GM19025 (cell line): ENCODE data around the gene ANKS1B.

Source experiments
- ATAC-seq: cut with Tn5 transposase; IDR thresholded peaks from one replicate; pipeline ENCODE4 v1.9.1; 2021; ENCODE audit warnings: mild to moderate bottlenecking, low read depth, moderate library complexity; ENCODE audit not compliant: unreplicated experiment

ANKS1B gene

DNA sequence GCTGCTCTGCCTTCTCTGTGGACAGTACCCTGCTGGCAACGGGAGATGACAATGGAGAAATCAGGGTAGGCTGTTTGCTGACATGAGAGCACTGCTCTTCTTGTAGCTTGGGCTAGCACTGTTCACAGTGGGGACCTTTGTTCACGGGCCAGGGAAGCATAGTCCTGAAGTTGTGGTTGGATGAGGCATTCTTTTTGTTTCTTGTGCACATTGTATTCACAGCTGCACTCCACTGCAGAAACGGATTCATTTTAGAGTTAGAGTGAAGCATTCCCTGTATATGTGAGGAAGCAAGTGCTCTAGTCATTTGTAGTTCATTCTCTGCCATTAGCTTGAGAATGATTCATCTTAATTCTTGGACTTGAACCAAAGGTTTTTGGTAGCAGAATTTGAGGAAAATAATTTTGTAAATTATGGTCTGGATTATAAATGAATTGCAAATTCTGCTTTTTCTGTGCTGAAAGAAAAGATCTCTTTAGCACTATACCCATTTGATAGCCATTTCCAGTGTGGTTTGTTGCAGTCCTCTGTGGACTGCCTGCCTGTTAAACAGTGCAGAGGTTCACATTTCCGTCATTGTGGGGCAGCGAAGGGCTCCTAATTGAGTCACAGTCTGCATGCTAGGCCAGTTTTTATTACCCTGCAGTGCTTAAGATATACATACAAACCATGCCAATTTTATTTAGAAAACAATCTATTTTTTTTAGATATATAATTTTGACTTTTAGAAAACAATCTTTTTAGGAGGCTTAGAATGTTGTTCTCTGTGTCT, 1259.1 kb downstream of the ANKS1B start:
- no peak for ATAC-seq

DNA sequence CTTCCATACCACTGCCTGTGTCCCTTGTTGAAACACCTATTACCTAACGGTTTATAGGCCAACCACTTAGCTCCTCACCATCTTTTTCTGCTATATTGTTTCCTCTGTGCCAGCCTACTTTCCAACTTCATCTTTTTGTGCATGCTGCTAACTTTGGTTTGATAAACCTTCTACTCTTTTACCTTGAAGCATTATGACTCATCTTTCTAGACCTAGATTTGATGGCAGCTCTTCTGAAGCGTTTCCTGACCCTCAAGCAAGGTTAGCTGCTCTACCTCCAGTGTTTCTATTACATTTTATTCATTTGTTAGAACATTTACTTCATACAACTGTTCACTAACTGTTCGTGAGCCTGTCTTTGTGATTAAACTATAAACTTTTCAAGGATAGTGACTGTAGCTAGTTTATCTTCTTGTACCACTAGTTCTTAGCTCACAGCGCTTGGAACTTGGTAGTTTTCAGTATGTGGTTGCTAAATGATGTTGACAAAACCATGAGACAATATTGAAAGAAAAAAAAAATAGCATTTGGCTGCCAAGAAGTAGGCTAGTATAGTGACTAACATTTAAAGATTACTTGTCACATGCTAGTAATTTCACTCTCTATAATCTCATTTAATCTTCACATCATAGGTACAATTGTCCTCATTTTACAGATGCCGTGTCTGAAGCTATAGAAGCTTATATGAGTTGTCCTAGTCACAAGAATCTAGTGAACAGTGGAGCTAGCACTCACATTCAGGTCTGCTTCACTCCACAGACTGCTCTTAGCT, 1260.2 kb downstream of the ANKS1B start:
- ATAC-seq = no peak

DNA sequence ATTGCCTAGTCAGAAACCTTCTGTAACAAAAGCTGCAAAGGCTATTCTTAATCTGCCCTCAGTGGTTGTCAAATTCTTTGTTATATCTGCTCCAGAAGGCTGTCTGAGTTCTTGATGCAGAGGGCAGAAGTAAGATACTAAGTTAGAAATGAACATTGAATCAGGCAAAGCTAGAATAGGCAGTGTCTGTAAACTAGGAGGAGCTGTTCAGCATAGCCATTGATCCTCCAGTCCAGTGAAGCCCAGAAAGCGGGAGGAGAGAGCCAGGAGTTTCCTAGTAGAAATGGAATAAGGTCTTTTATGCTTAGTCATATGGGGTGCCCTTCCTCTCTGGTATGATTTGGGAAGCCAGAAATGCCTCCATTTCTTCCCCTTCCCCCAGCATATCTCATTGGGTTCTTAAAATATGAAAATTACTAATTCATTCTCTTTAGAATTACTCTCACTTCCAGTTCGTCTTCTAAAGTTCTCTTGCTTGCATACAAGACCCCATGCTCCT, 1263.5 kb downstream of the ANKS1B start:
- no peak for ATAC-seq

DNA sequence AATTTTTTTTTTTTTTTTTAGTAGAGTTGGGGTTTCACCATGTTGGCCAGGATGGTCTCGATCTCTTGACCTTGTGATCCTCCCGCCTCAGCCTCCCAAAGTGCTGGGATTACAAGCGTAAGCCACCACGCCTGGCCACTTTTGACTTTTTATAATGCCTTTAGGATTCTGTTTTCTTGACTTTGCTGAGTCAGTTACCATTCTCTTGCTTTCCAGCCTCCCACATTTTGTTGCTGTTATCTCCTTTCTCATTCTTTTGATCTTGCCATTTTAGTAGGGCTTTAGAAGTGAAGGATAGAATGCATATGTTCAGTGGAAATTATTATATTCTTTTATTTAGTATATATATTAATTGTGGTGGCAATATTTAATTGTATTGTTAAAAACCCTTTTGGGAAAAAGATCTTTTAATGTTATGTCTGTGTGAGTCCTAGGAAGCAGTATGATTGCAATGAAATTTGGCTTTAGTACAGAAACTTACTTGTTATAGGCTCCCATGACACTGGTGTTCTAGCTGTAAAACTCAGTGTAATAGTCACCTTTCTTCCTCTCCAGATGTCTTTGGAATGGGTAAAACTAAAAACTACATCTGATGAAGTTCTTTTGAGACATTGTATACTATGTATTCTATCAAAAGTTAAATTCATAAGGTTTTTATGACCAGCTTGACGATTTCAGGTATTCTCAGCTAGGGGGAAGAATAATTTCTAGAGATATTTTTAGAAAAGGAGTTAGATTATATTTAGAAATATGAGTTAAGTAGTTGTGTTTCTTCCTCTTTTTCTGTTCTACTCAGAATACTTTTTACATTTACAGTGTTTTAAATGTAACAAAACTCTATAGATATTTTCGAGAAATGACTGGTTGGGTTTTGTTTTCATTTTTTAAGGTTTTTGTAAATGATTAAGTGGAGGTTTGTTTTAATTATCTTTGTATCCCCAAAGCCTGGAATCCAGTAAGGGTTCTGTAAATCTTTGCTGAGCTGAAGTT, 1264.9 kb downstream of the ANKS1B start:
- no peak for ATAC-seq

DNA sequence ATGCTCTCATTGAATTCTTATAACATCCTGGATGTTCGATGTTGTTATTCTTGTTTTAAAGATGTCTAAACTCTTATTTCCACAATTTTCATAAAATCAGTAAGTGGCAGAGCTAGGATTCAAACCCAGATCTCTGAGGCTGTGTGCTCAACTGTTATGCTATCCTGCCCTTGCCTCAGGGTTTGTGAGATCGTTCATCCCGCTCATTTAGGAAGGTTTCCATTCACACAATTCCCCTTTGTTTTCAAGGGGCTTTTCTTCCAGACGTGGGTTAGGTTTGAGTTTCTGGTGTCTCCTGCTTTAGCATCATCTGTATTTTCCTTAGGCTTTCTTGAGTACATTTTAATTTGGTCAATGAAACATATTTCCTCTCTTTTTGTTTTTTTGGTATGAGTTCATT, 1270.3 kb downstream of the ANKS1B start:
- no peak for ATAC-seq

DNA sequence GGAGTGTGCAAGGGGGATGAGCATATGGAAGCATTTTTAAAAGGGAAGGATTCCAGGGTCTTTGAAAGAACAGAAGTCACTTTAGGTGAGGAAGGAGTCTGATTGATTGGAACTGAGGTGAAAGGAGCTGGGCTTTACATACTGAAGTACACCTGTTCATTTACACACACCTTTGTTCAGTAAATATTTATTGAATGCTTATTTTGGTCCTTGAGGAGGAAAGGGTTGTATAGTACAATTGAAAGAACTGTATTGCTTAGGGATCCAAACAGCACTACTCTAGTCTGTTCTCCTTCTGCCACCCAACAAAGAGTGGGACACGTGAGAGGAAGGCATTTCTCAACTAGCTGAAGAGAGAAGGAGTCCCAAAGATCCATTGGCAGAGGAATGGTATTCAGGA, 1275.7 kb downstream of the ANKS1B start:
- ATAC-seq = no peak

DNA sequence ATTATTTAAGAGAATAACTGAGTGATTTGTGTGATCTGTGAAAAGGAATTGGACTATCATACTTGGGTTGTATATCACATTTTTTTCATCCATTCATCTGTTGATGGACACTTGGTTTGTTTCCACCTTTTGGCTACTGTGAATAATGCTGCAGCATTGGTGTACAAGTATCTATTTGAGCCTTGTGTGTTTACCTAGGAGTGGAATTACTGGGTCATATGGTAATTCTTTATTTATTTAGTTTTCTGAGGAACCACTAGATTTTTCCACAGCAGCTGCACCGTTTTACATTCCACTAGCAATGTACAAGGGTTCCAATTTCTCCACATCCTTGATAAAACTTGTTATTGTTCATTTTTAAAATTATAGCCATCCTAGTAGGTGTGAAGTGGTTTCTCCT, 1283.6 kb downstream of the ANKS1B start:
- ATAC-seq = no peak

DNA sequence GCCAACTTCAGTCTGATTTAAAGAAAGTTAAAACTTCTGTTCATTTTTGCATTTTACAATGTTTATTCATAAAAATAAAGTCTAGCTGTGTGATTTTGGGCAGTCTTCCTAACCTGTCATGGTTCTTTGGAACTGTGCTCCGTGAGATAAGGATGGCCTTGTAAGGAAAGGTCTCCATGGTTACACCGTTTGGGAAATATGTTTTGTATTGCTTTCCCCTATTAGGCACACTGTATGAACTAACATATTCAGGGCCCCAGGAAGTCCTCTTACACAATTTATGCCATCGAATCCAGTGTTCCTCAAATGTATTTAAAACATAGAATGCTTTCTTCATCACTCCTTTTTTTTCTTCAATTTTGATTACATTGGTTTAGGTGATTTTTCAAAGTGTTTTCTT, 1285.2 kb downstream of the ANKS1B start:
- no peak for ATAC-seq

DNA sequence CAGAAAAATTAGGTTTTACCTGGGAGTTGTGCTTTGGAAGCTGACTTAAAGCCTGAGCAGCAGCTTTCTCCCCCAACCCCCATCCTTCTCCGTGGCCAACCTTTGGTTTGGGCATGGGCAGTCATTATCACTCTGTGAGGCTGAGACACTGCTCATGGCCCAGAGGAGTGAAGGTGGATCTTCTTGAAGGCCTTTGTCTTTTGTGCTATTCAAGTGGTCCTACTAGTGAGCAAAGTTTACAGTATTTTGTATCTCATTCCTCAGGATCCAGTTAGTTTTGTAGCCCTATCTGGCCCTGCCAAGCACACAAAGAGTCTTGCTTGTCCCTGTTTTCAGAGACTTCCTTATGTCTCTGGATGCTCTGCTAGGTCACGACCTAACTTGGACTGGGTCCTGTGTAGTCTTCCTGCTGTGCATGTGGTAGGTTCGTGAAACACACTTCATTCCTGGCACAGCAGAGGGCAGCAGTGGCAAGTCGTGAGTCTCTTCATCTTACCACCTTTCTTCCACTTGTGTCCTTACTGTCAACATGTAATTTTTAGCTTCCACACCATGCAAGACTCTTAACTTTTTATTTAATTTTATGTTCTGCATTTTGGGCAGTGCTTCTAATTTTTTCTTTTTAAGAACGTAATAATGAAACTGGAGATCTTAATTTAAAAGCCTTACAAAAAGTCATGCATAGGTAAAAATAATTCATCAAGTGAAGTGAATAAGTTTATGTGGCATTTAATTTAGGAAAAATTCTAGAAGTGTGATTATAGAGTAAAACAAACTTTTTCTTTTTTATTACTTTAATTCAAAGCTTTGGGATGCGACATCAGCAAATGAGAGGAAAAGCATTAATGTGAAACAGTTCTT, 1285.9 kb downstream of the ANKS1B start:
- ATAC-seq = peak; percentile 93

DNA sequence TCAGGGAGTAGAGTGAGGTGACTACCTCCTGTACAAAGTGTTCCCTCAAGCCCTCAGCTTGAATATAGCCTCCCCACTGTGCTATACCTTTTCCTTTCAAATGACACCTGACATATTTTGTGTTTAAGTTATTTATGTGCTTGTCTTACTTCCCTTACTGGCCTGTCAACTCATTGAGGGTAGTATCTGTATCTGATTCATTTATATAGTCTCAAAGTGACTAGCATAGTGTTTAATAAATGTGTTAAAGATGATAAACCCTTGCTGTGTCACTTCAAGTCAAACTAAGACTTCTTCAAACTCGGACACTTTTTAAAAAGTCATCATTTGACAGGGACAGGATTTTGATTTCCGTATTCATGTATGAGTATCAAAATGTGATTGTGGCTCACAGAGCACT, 1287.5 kb downstream of the ANKS1B start:
- no peak for ATAC-seq

DNA sequence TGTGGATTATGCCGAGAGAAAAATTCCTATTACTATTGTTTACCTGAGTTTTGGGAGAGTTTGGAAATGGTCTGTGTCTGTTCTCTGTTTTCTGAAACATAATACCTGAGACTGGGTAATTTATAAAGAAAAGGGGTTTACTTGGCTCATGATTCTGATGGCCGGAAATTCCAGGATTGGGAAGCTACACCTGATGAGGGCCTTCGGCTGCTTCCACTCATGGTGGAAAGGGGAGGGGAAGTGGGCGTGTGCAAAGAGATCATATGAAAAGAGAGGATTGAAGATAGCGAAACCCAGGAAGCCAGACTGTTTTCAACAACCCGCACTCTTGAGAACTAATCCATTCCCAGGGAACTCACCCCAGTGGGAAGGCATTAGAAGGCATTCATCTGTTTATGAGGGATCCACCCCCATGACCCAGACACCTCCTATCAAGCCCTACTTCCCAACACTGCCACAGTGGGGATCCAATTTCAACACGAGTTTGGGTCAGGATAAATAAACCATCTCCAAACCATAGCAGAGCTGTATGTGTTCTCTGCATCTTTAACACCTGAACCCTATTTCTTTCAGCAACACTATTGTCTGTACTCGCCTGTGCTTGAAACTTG, 1288.6 kb downstream of the ANKS1B start:
- ATAC-seq = no peak

DNA sequence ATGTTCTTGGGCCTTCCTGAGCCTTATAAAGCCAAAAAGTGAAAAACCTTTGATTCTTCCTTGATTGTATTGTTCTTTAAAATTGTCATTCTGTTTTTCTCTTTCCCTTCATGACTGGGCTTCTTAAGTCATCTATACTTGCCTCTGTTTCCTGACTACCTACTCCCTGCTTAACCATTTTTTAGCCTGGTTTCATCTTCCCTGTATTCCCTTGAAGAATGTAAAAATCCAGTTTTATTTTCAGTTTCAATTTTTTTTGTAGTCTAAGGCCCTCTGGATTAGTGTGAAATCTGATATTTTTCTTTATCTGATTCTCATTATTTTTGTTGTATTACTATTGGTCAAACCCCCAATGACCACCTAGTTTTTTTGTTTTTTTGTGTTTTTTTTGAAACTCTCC, 1293.4 kb downstream of the ANKS1B start:
- ATAC-seq = no peak

DNA sequence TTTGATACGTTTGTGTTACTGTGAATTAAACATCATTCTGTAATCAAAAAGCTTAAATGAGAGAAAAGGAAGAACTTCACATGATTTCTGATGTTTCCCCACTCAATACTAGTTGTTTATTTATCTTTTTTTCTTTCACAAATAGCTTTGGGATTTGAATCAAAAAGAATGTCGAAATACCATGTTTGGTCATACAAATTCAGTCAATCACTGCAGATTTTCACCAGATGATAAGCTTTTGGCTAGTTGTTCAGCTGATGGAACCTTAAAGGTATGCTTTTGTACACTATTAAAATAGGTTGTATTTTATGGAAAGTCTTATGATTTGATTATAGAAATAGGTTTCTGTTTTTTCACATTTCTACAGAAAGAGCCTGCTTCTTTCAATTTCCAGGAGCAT, 1298.1 kb downstream of the ANKS1B start:
- ATAC-seq = no peak
